ENCODE data around the gene TMEM203.
A peak's percentile ranks its signal among the peaks of the same experiment; 100 is the strongest.

The TMEM203 gene

DNA sequence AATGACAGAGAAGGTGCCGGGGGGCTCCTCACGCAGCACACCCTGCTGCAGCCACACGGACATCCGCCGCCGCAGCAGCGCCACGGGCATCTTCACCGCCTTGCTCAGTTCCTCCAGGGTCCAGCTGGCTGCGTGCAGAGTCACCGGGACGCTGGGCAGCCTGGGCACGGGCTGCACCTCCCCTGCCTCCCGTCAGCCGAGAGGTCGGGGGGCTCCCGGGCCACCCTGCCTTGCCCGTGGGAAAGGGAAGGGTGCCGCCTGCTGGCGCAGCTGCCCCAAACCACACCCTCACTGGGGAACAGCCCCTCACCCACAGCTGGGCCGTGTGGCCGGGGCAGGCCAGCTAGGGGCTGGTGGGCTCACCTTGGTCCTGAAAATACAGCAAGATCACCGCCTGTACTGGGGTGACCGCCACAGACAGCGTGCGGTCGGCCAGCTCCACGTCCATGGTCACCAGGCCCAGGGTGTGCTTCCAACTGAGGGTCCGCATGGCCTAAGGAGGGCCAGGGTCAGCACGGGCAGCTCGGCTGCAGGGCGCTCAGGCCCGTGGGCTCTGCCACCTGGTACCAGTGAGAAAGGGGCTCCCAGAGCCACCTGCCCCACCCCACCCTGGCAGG is 30.0 kb downstream of the TMEM203 start:
- no peak overlapping the region for H3K4me3 ChIP-seq (ENCODE audit: low read depth, low read length)
- TF ChIP-seq CTCF (IDR thresholded peaks at IDR 0.05; ENCODE audit: borderline replicate concordance, insufficient read depth, low read depth, low read length) = 0 out of 2 replicates have a peak, but pooled peaks have one; percentile 18

- H3K4me3 ChIP-seq (ENCODE audit: low read depth, low read length) = no peak overlapping the region
- peak; percentile 11; the same call in 1 of the 2 replicates for TF ChIP-seq CTCF (IDR thresholded peaks at IDR 0.05; ENCODE audit: borderline replicate concordance, insufficient read depth, low read depth, low read length)
Measured at GRCh38 chr9:137174722-137175293, 30.6 kb downstream of the TMEM203 start.

GRCh38 chr9:137173796-137174664 is 31.4 kb downstream of the TMEM203 start:
- H3K4me3 ChIP-seq (ENCODE audit: low read depth, low read length) = no peak overlapping the region
- no peak for TF ChIP-seq CTCF (IDR thresholded peaks at IDR 0.05; ENCODE audit: borderline replicate concordance, insufficient read depth, low read depth, low read length)

DNA sequence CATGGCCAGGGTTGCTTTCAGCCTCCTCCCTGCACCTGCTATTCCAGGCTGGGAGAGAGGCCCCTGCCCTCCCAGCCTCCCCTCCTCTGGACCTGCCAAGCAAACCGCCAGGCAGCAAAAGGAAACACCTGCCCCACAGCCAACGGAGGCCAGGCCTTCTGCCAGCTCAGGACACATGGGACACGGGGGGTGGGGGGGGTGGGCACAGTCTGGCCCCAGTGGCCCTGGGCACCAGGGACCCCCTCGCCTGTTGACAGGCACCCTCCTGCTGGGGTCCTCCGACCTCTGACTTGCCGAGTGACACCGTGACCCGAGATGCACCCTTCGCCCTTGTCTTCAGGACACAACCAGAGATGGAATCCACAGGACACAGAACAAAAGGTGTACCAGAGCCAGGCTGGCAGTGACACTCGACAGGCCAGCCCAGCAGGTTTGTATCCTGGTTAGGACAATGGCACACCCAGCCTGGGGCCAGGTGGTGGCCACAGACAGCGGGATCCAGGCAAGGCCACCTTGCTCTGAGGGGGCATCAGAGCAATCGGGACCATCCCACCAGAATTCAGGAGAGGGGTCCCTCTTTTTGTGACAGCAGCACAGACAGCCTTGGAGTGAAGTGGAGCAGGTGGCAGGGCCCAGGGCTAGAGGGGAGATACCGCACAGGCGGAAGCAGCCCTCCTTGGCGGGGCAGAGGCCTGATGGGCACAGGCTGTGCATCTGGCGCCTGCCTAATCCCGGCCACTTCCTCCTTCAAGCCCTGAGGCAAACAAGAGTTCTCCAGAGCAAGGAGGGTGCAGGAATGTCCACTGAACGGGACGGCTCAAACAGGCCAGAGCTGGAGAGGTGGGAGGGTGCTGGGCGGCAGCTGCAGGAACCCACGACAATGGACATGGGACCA is 32.3 kb downstream of the TMEM203 start:
- H3K4me3 ChIP-seq (ENCODE audit: low read depth, low read length) = no peak overlapping the region
- no peak for TF ChIP-seq CTCF (IDR thresholded peaks at IDR 0.05; ENCODE audit: borderline replicate concordance, insufficient read depth, low read depth, low read length)

GRCh38 chr9:137171149-137171900 is 34.1 kb downstream of the TMEM203 start:
- TF ChIP-seq CTCF (IDR thresholded peaks at IDR 0.05; ENCODE audit: borderline replicate concordance, insufficient read depth, low read depth, low read length) = no peak
- no peak overlapping the region for H3K4me3 ChIP-seq (ENCODE audit: low read depth, low read length)

- no peak for TF ChIP-seq CTCF (IDR thresholded peaks at IDR 0.05; ENCODE audit: borderline replicate concordance, insufficient read depth, low read depth, low read length)
Measured at GRCh38 chr9:137170486-137171148, 34.8 kb downstream of the TMEM203 start.

More at GRCh38 chr9:137170486-137171148, 34.8 kb downstream of the TMEM203 start:
- no peak overlapping the region for H3K4me3 ChIP-seq (ENCODE audit: low read depth, low read length)

All from GM12875 (cell line).